Caco-2 (cell line): ENCODE measurements around the gene SH3BP5L. TPM values are rescaled to one million over a fixed set of nuclear protein-coding genes. Genes with fewer than 3 reads are reported as not detected.

Source experiments
- BruUV-seq: library from RNA; stranded (reverse); fragments of 400-500 nt; replicated peaks from 2 replicates; lab custom pipeline; 2021; lab: Mats Ljungman, UMichigan
- CTCF ChIA-PET: fragments of 300-600 bp; sonication (Branson Sonifier 250); formaldehyde crosslinking; loops from one replicate; lab custom pipeline; 2022; ENCODE audit warnings: antibody characterized with exemption; lab: Charles Lee
- POLR2A ChIA-PET: fragments of 300-600 bp; sonication (Branson Sonifier 250); formaldehyde crosslinking; loops from one replicate; lab custom pipeline; 2022; ENCODE audit warnings: antibody characterized with exemption; lab: Charles Lee
- DNase-seq, 2 experiments: peaks; one replicate each; pipeline versions ENCODE4 v3.0.0 to v3.0.0-alpha.2; 2020 to 2022
- H3K27me3 ChIP-seq: replicated peaks from 2 replicates; pipeline ENCODE4 v1.6.0; 2011; ENCODE audit warnings: low read length; ENCODE audit not compliant: control insufficient read depth, insufficient read depth
- H3K36me3 ChIP-seq: 2 replicates; pipeline ENCODE4 v1.5.1; 2011; ENCODE audit warnings: low read length; ENCODE audit not compliant: control insufficient read depth, insufficient read depth
- H3K4me1 ChIP-seq: fragments of 250-450 bp; sonication (Bioruptor Pico); 2 replicates; pipeline ENCODE4 v1.5.1; 2020; ENCODE audit warnings: mild to moderate bottlenecking
- H3K4me3 ChIP-seq: 2 replicates; pipeline ENCODE4 v1.5.1; 2011; ENCODE audit warnings: low read depth, mild to moderate bottlenecking, control low read depth, low read length
- H3K9me3 ChIP-seq: fragments of 250-450 bp; sonication (Bioruptor Pico); 2 replicates; pipeline ENCODE4 v1.5.1; 2020; ENCODE audit warnings: mild to moderate bottlenecking, moderate library complexity
- H3K27ac Mint-ChIP-seq: one replicate; pipeline ENCODE4 v1.8.0; 2022; ENCODE audit warnings: mixed read lengths; ENCODE audit not compliant: unreplicated experiment
- H3K27me3 Mint-ChIP-seq: one replicate; pipeline ENCODE4 v1.8.0; 2022; ENCODE audit warnings: mixed read lengths; ENCODE audit not compliant: insufficient read depth, unreplicated experiment
- H3K36me3 Mint-ChIP-seq: one replicate; pipeline ENCODE4 v1.8.0; 2022; ENCODE audit warnings: mild to moderate bottlenecking, mixed read lengths; ENCODE audit not compliant: insufficient read depth, unreplicated experiment
- H3K4me1 Mint-ChIP-seq: one replicate; pipeline ENCODE4 v1.8.0; 2022; ENCODE audit warnings: low read depth, mixed read lengths; ENCODE audit not compliant: unreplicated experiment
- H3K4me3 Mint-ChIP-seq: one replicate; pipeline ENCODE4 v1.8.0; 2022; ENCODE audit warnings: mild to moderate bottlenecking, moderate library complexity, mixed read lengths; ENCODE audit not compliant: unreplicated experiment
- H3K9me3 Mint-ChIP-seq: one replicate; pipeline ENCODE4 v1.8.0; 2022; ENCODE audit warnings: mixed read lengths; ENCODE audit not compliant: unreplicated experiment
- CTCF ChIP-seq, 2 experiments: fragments of 200-600 bp in 1 of 2; IDR thresholded peaks; 1 replicate in 1 of 2; 2 replicates in 1 of 2; pipeline versions ENCODE4 v1.5.1 to v1.8.0; 2011 to 2022; ENCODE audit warnings: antibody characterized with exemption in 1 of 2, control low read depth in 1 of 2, inconsistent platforms in 1 of 2, low read depth in 1 of 2, low read length in 1 of 2, mild to moderate bottlenecking in 1 of 2, moderate library complexity in 1 of 2; ENCODE audit not compliant: insufficient read depth in 1 of 2, severe bottlenecking in 1 of 2, unreplicated experiment in 1 of 2
- intact Hi-C: fragments of 100-400 bp; cut with micrococcal nuclease; formaldehyde crosslinking; loops from one replicate; pipeline ENCODE4 v1.10.0; 2022; ENCODE audit not compliant: unreplicated experiment
- total RNA-seq: library from RNA; stranded (reverse); gene quantifications from 2 replicates; pipeline ENCODE4 v1.2.3, GENCODE V29; 2022

Gene SH3BP5L
- total RNA-seq, 1 experiment from 2014 or later = 21.3 TPM

DNA sequence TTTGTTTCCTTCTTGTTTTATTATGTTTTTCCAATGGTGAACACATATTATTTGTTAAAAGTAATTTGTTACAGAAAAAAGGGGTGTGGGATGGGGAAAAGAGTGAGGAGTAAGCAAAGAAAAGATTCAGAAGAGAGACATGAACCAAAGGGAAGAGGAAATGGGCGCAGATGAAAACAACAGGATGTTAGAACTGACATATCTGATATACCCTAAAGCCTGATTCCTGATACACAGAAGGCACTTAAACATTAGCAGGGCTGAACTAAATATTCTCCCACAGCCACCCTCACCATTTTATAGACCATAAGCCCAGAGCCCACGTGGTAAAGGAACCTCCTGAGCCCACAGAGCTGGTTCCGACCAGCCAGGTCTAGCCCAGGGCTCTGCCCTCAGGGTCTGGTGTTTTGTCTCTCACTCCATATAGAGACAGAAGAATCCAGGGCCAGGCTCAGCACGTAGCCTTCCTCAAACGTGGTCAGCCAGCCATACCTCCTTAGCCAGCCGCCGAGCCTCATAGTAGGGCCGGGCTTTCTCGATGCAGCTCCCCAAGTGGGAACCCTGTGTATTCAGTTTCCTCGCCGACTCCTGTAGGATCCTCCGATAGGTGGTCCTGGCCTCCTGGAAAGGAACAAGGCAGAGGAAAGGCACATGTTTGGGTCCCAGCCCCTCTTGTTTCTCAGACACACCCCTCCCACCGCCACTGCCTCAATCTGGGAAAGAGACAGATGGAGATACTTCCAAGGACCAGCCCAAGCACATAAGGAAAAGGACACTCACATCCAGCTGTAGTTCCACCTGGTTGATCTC lies 9.5 kb downstream of the SH3BP5L start:
- Histone ChIP-seq H3K4me1 (no peaks in the 10 kb centered on the region), H3K4me3 (no peak overlapping the region), H3K9me3 (no peaks in the 10 kb centered on the region), H3K27me3 (no peaks in the 10 kb centered on the region), H3K36me3 (peaks cover 1% of the 10 kb centered on the region; the same call in 1 of the 2 replicates)
- Mint-ChIP-seq H3K36me3 (peaks cover 56% of the 10 kb centered on the region), H3K4me1 (no peaks in the 10 kb centered on the region), H3K27me3 (no peaks in the 10 kb centered on the region), H3K4me3 (no peak overlapping the region), H3K27ac (no peak overlapping the region), H3K9me3 (no peaks in the 10 kb centered on the region)
- CTCF ChIA-PET = no interaction called here
- intact Hi-C loops = no loop called here
- TF ChIP-seq CTCF (IDR thresholded peaks at IDR 0.05; ENCODE audit: insufficient read depth in 1 of 2, low read depth in 1 of 2, low read length in 1 of 2, severe bottlenecking in 1 of 2, unreplicated experiment in 1 of 2) = no peak
- BruUV-seq = no TSS peak
- POLR2A ChIA-PET = no interaction called here
- DNase-seq = no peak

DNA sequence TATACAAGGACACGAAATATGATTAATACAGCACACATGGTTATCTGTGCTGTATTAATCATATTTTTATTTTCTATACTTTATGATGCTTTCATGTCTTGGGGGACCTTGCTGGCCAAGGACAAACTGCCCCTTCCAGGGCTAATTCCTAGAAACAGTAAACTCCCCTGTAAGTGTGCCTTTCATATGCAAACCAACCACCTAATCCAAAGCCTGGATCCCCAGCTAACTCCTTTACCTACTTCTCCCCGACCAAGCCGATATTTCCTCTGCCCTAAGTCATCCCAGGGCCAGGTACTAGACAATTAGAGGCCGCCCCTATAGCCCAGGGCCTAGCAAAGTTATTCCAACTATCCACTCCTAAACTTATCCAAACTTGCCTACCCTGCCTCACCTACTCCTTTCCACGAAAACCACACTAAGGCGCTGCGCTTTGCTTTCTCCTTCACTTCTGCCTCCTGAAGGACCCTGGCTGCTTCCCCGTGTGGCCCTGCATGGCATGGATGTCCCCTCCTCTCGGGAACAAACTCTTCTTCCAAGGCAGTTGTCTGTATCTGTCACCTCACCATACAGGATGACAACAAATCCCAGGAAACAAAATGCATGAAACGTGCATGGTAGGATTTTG lies 10.2 kb downstream of the SH3BP5L start:
- Histone ChIP-seq H3K9me3 (no peaks in the 10 kb centered on the region), H3K36me3 (peaks cover 1% of the 10 kb centered on the region; the same call in 1 of the 2 replicates), H3K27me3 (no peaks in the 10 kb centered on the region), H3K4me3 (no peak overlapping the region), H3K4me1 (no peaks in the 10 kb centered on the region)
- ChIA-PET POLR2A (no interaction called here), CTCF (no interaction called here)
- no peaks in the 10 kb centered on the region for H3K4me1 Mint-ChIP-seq
- no peak for DNase-seq
- BruUV-seq = no TSS peak
- H3K36me3 Mint-ChIP-seq = peaks cover 59% of the 10 kb centered on the region
- H3K9me3 Mint-ChIP-seq = no peaks in the 10 kb centered on the region
- no peak for TF ChIP-seq CTCF (IDR thresholded peaks at IDR 0.05; ENCODE audit: insufficient read depth in 1 of 2, low read depth in 1 of 2, low read length in 1 of 2, severe bottlenecking in 1 of 2, unreplicated experiment in 1 of 2)
- intact Hi-C loops = no loop called here
- H3K27ac Mint-ChIP-seq = no peak overlapping the region
- H3K4me3 Mint-ChIP-seq = no peak overlapping the region
- H3K27me3 Mint-ChIP-seq = no peaks in the 10 kb centered on the region

DNA sequence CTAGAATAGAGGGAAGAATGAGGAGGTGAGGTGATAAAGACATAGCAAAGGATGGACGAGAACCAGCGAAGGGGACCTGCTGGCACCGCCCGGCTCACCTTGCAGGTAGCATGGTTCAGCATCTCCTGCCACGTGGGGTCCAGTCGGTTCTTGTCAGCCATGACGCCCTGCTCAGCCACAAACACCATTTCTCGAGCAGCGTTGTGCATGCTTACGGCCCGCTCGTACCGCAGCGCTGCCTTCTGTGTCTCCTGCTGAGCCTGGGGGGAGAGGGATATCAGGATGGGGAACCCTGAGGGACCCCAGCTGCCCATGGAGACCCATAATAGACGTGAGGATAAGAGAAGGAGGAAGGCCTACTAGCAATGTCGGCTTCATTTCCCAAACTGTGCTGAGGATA lies 11.4 kb downstream of the SH3BP5L start:
- POLR2A ChIA-PET = no interaction called here
- H3K4me3 Mint-ChIP-seq = no peak overlapping the region
- TF ChIP-seq CTCF (IDR thresholded peaks at IDR 0.05; ENCODE audit: insufficient read depth in 1 of 2, low read depth in 1 of 2, low read length in 1 of 2, severe bottlenecking in 1 of 2, unreplicated experiment in 1 of 2) = no peak
- no peaks in the 10 kb centered on the region for H3K27me3 Mint-ChIP-seq
- intact Hi-C loops = no loop called here
- H3K4me3 ChIP-seq = no peak overlapping the region
- no peaks in the 10 kb centered on the region for H3K9me3 Mint-ChIP-seq
- no peaks in the 10 kb centered on the region for H3K9me3 ChIP-seq
- no peaks in the 10 kb centered on the region for H3K27me3 ChIP-seq
- H3K36me3 Mint-ChIP-seq = peaks cover 60% of the 10 kb centered on the region
- DNase-seq = no peak
- CTCF ChIA-PET = no interaction called here
- H3K4me1 ChIP-seq = no peaks in the 10 kb centered on the region
- H3K4me1 Mint-ChIP-seq = no peaks in the 10 kb centered on the region
- no TSS peak for BruUV-seq
- H3K27ac Mint-ChIP-seq = no peak overlapping the region
- peaks cover 1% of the 10 kb centered on the region; the same call in 1 of the 2 replicates for H3K36me3 ChIP-seq
